ENCODE data around the gene RET.

GRCh38 chr10:43057831-43058340 lies 19.0 kb upstream of the RET start:
- TF ChIP-seq CTCF (IDR thresholded peaks at IDR 0.05): no peak
- TF ChIP-seq EP300 (IDR thresholded peaks at IDR 0.05): no peak

Data from tibial nerve (tissue), 4 donors.